ENCODE measurements around the gene PCNX3. TPM values are rescaled to one million over a fixed set of nuclear protein-coding genes. Genes with fewer than 3 reads are reported as not detected.

PCNX3 gene
- total and polyA plus RNA-seq, 7 donors, result 6.5 to 15.5 (median 9.8) TPM

- no peak overlapping the region for H3K4me3 ChIP-seq
- H3K36me3 ChIP-seq (ENCODE audit: insufficient read depth in 1 of 2, low read depth in 1 of 2), result peaks cover 0 to 43% of the 10 kb centered on the region in 2 donors
- H3K27ac ChIP-seq, result no peak overlapping the region
- TF ChIP-seq CTCF (IDR thresholded peaks at IDR 0.05), result no peak
- no peak for DNase-seq
- no peak for ATAC-seq
- intact Hi-C loops (cut with DNase I), result no loop called here
- H3K9me3 ChIP-seq, result no peaks in the 10 kb centered on the region
- peaks cover 0 to 16% (median 0%) of the 10 kb centered on the region in 3 donors for H3K27me3 ChIP-seq (ENCODE audit: insufficient read depth in 3 of 3, low read length in 2 of 3)
- 43 to 49% (median 47%) methylated on average over 10 of the region's 10 CpGs for WGBS, 3 donors
- no peaks in the 10 kb centered on the region for H3K4me1 ChIP-seq
Measured at GRCh38 chr11:65645710-65646109, 30.1 kb downstream of the PCNX3 start.

DNA sequence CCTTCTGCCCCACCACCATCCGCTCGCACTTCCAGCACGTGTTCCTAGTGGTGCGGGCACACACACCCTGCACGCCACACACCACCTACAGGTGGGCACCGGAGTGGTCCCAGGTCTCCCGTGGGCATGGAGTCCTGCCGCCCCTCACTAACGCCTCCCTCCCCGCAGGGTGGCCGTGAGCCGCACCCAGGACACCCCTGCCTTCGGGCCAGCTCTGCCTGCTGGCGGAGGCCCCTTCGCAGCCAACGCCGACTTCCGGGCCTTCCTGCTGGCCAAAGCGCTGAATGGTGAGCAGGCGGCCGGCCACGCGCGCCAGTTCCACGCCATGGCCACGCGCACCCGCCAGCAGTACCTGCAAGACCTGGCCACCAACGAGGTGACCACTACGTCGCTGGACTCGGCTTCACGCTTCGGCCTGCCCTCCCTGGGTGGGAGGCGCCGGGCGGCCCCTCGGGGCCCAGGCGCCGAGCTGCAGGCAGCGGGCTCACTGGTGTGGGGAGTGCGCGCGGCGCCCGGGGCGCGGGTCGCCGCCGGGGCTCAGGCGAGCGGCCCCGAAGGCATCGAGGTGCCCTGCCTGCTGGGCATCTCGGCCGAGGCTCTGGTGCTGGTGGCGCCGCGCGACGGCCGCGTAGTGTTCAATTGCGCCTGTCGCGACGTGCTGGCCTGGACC lies 30.8 kb downstream of the PCNX3 start:
- H3K36me3 ChIP-seq (ENCODE audit: insufficient read depth in 1 of 2, low read depth in 1 of 2), result peaks cover 0 to 39% of the 10 kb centered on the region in 2 donors
- DNase-seq (peak in 1 of 2 donors; percentile 55), ATAC-seq (no peak)
- H3K27ac ChIP-seq, result no peak overlapping the region
- H3K9me3 ChIP-seq, result no peaks in the 10 kb centered on the region
- intact Hi-C loops (cut with DNase I), result no loop called here
- no peak overlapping the region for H3K4me3 ChIP-seq
- H3K27me3 ChIP-seq (ENCODE audit: insufficient read depth in 3 of 3, low read length in 2 of 3), result peaks cover 0 to 16% (median 0%) of the 10 kb centered on the region in 3 donors
- H3K4me1 ChIP-seq, result peaks cover 1% of the 10 kb centered on the region
- TF ChIP-seq CTCF (IDR thresholded peaks at IDR 0.05), result no peak
- WGBS, 3 donors, result 81 to 85% (median 84%) methylated on average over 60 to 68 of the region's 68 CpGs

DNA sequence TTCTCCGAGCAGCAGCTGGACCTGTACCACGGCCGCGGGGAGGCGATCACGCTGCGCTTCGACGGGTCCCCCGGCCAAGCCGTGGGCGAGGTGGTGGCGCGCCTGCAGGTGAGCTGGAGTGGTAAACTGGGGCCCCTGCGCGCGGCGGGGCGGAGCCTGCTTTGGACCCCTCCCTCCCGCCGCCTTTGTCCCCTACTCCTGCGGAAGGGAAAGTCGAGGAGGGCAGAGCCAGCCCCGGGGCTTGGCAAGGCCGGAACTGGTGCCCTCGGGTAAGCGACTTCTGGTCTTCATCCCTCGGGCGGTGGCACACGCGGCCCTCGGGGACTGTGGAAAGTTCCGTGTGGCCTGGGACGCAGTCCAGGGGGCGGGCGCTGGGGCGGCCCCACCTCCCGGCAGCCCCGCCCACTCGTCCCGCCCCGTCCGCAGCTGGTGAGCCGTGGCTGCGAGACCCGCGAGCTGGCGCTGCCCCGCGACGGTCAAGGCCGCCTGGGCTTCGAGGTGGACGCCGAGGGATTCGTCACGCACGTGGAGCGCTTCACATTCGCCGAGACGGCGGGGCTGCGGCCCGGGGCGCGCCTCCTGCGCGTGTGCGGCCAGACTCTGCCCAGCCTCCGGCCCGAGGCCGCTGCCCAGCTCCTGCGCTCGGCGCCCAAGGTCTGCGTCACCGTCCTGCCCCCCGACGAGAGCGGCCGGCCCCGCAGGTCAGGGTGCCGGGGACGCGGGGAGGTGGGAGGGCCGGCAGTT lies 31.6 kb downstream of the PCNX3 start:
- intact Hi-C loops (cut with DNase I), result no loop called here
- DNase-seq (peak; percentile 51 to 59), ATAC-seq (peak in 3 of 4 donors; percentile 29 to 51 (median 44))
- Histone ChIP-seq H3K27ac (no peak overlapping the region), H3K36me3 (ENCODE audit: insufficient read depth in 1 of 2, low read depth in 1 of 2) (peaks cover 0 to 37% of the 10 kb centered on the region in 2 donors), H3K9me3 (no peaks in the 10 kb centered on the region), H3K4me1 (peaks cover 6% of the 10 kb centered on the region), H3K27me3 (ENCODE audit: insufficient read depth in 3 of 3, low read length in 2 of 3) (peaks cover 0 to 16% (median 0%) of the 10 kb centered on the region in 3 donors), H3K4me3 (peak overlapping the region; percentile 49)
- WGBS, 3 donors, result 37 to 45% (median 39%) methylated on average over 47 to 87 of the region's 87 CpGs
- no peak for TF ChIP-seq CTCF (IDR thresholded peaks at IDR 0.05)

DNA sequence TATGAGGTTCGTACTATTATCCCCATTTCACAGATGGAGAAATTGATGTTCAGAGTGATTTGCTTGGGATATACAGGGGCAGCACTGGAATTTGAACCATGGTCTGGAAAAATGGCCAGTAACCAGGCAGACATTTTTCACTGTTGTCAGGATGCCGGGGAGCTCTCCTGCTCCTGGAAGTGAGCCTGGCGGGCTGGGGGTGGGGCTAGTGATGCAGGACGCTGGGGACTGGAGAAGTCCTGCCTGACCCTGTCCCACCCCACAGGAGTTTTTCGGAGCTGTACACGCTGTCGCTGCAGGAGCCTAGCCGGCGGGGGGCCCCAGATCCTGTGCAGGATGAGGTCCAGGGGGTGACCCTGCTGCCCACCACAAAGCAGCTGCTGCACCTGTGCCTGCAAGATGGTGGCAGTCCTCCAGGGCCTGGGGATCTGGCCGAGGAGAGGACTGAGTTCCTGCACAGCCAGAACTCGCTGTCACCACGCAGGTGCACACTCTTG lies 33.5 kb downstream of the PCNX3 start:
- no peak overlapping the region for H3K27ac ChIP-seq
- no peaks in the 10 kb centered on the region for H3K9me3 ChIP-seq
- peaks cover 17% of the 10 kb centered on the region for H3K4me1 ChIP-seq
- ATAC-seq, result no peak
- peaks cover 0 to 16% (median 0%) of the 10 kb centered on the region in 3 donors for H3K27me3 ChIP-seq (ENCODE audit: insufficient read depth in 3 of 3, low read length in 2 of 3)
- peaks cover under 1 to 32% of the 10 kb centered on the region in 2 donors for H3K36me3 ChIP-seq (ENCODE audit: insufficient read depth in 1 of 2, low read depth in 1 of 2)
- H3K4me3 ChIP-seq, result no peak overlapping the region
- no peak for TF ChIP-seq CTCF (IDR thresholded peaks at IDR 0.05)
- intact Hi-C loops (cut with DNase I), result no loop called here
- WGBS, 3 donors, result 58 to 64% (median 62%) methylated on average over 12 of the region's 12 CpGs
- DNase-seq, result peak in 1 of 2 donors; percentile 52

Measured in psoas muscle (tissue), 8 donors.